ENCODE results near the gene SUN5.

SUN5 gene

GRCh38 chr20:33014336-33015113 lies 10.3 kb upstream of the SUN5 start:
- no peak for DNase-seq (ENCODE audit: low spot score)

- DNase-seq (ENCODE audit: low spot score) = no peak
These were observed 9.6 kb upstream of the SUN5 start for GRCh38 chr20:33013701-33014326.

- DNase-seq (ENCODE audit: low spot score) = no peak
These were observed 8.3 kb upstream of the SUN5 start for GRCh38 chr20:33012327-33013189.

GRCh38 chr20:33010674-33011449 lies 6.6 kb upstream of the SUN5 start:
- no peak for DNase-seq (ENCODE audit: low spot score)

- DNase-seq (ENCODE audit: low spot score) = no peak
These were observed 5.9 kb upstream of the SUN5 start for GRCh38 chr20:33010133-33010504.

DNA sequence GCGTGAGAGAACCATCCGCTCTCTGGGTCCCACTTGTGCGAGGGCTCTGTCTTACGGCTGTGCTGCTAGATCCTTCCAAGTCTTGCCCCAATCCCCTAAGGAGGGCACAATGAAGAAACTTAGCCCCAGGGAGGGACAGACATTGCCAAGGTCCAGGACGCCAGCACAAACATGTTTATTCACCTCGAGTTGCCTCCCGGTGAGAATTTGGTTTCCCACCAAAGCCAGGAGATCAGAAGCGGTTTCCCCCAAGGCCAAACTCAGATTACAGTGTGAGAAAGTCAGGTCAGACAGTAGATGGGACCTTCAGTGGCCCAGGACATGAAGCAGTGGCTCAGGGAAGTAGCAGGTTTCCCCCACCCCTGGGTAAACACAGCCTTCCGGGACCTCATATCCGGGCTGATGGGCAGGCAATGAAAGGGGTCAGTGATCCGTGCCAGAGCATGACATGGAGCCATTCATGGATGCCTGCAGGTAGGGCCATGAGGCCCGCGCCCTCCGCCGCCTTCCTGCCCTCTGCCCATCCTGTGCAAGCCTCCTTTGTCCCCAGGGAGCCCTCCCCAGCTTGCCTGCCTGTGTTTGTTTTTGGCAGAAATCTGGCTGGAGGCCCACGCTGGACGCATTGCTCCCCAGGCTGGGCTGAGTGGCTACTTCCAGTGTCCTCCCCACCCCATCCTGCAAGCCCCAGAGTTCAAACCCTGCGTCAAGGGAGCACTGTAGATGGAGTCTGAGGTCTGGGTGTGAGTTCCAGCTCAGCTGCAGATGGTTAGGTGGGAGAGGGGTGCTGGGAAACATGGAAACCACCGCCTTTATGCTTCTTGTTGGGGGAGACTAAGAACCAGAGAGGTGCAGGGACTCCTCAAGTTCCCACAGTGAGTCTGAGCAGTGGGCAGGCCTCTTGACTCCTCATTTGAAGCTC lies 5.2 kb upstream of the SUN5 start:
- no peak for DNase-seq (ENCODE audit: low spot score)

GRCh38 chr20:33008336-33009213 lies 4.3 kb upstream of the SUN5 start:
- DNase-seq (ENCODE audit: low spot score) = no peak

DNA sequence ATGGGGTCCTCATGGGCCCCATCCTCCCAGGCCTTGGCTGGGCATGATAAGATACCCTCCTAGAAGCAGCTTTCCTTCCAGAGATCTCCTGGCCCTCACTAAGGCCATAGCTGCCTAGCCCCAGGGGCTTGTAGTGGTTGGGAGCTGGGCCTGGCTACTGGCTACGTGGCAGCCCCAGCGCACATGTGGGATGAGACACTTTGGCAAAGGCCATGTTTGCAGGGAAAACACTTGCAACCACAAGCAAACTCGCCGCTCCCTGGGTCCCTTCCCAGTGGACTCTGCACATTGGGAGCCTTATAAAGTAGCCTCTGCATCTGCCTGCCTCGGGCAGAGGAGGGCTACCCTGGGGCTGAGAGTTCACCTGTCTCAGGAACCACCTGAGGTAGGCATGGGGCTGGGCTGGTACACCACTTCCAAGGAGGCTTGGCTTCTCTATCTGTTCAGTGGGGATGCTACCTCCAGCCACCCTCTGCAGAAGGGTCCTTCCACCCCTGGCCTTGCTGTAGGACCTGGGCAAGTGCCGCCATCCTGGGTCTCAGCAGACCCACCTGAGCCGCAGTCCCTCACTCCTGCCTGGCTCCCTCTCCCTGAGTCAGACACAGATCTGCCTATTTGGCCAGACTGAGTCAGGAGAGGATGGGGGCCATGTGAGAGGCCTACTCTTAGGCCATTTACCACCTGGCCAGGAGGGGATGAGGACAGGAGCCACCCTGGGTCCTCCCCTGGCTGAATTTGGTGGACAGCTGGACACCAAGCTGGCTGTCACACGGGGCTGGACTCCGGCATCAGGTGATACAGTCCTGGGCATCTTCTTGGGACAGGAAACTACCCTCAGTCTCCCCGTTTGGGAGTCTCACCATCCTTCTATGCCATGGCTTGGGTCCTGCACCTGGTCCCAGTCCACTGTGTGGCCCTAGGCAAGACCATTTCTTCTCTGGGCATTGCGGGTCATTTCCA lies 3.4 kb upstream of the SUN5 start, which contains the start of gene BPIFB2:
Gene BPIFB2 (plus strand): TSS at position 329 of the 960 bp plus-strand sequence. CDS start 871 bp downstream, outside the sequence.
- DNase-seq (ENCODE audit: low spot score) = no peak

GRCh38 chr20:33006776-33007375 lies 2.6 kb upstream of the SUN5 start:
- no peak for DNase-seq (ENCODE audit: low spot score)

- no peak for DNase-seq (ENCODE audit: low spot score)
These were observed 1.9 kb upstream of the SUN5 start for GRCh38 chr20:33005908-33006775.

DNA sequence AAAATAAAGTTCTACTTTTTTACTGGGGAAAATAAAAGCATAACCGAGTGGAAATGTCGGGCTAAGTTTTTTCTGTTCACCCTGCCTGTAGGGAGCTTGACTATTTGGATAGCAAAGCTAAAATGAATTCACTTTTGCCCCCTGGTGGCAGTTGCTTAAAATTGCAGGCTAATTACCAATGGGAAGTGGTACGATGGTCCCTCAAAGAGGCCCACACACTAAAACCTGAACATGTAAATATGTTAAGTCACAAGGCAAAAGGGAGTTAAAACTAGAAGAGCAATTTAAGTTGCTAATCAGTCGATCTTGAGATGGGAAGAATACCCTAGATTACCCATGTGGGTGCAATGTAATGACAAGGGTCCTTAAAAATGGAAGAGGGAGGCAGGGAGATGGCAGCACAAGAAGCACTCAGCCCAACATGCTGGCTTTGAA lies 916 bp upstream of the SUN5 start:
- peak; percentile 31 for DNase-seq (ENCODE audit: low spot score)

DNA sequence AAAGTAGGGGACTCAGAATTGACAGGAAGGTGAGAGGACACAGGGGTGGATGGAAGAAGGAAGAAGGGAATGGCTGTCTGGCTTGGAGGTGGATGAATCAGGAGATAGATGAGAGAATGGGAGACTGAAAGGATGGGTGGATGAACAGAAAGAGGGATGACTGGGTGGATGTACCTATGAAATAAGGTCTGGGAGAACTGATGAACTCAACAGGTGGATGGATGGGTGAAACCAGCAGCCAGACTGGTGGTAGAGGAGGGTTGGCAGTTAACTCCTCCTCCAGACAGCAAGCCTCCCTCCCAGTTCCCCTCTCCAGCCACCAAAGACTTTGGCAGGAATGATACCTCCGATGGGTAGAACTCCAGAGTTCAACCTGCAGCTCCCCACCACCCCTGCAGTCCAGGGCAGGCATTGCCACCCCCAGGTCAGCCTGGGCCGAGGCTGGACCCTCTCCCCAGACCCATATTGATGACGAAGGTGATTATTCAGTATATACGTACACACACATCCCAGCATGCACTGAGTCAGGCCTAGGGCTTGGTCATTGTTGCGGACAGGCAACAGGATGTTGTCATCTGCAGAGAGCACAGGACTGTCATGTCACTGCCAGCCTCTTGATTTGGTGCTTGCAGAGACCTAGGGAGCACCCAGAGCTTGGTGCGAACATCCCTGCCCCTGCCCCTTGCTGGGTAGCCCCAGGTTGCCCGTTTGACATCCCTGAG lies 2.0 kb downstream of the SUN5 start:
- DNase-seq (ENCODE audit: low spot score) = no peak

DNA sequence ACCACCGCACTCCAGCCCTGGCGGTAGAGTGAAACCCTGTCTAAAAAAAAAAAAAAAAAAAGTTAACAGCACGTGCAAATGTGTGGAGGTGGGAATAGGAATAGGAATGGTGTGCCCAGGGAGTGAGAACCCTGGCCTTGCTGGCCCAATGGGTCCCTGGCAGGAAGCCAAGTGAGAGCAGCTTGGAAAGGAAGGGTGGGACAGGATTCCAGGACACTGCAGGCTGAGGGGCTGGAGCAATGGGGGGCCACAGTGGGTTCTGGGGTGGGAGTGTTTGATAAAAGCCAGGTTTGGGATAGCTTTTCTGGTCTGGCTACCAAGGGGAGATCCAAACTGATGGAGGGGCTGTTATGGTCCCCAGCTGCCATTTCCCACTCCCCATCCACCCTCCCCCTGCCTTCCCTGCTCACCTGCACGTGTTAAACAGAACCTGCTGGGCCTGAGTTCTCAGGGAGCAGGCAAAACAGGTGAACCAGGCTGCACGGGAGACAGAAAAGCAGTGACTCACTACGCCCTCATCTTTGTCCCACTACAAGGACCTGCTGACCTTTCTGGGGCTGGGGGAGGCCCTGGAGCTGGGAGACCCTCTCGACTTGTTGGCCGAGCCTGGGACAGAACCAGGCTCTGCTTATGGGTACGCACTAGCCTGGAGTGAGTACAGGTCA lies 3.3 kb downstream of the SUN5 start:
- DNase-seq (ENCODE audit: low spot score) = no peak

GRCh38 chr20:32999603-33000250 lies 4.5 kb downstream of the SUN5 start:
- DNase-seq (ENCODE audit: low spot score) = no peak

- no peak for DNase-seq (ENCODE audit: low spot score)
These were observed 6.8 kb downstream of the SUN5 start for GRCh38 chr20:32997431-32997830.

Data from AG08396 (cell line).